NCI-H69 (cell line): Measurements from ENCODE around the gene SLC9C1.

ENCODE experiments used
- DNase-seq: peaks from one replicate; lab custom pipeline; 2025; lab: John Stamatoyannopoulos, UW

The SLC9C1 gene

DNA sequence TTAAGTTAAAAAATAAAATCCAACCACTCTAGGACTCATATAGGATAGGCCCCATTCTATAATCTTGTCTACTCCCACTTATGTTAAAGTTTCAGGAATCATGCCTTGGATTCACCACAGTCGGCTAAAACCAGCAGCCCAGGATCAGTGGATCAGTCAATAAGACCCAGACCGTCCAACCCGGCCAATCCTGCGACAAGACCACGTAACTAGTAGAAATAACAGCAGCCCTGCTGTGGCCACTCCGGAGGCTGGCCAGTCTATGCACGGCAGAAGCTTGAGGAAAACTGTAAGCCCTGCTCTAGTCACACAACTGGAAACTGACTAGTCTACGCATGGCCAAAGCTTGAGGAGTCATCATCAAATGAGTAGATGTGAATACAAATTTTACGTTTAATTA, 12.8 kb upstream of the SLC9C1 start:
- DNase-seq = no peak

DNA sequence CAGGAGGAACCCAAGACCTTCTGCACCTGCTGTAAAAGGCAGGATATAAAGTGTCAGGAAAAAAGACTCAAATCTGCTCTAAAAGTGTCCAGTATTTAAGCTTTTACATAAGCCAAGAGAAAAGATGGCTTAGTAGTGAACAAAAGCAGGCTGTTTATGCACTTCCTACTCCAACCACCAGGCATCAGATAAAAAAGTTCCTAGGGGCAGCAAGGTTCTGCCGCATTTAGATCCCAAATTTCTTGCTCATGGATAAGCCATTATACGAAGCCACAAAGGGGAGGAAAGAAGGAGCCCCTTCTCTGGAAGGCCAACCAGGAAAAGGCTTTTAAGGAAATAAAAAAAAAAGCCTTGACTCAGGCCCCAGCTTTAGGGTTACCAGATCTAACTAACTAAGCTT, 10.6 kb upstream of the SLC9C1 start:
- no peak for DNase-seq

DNA sequence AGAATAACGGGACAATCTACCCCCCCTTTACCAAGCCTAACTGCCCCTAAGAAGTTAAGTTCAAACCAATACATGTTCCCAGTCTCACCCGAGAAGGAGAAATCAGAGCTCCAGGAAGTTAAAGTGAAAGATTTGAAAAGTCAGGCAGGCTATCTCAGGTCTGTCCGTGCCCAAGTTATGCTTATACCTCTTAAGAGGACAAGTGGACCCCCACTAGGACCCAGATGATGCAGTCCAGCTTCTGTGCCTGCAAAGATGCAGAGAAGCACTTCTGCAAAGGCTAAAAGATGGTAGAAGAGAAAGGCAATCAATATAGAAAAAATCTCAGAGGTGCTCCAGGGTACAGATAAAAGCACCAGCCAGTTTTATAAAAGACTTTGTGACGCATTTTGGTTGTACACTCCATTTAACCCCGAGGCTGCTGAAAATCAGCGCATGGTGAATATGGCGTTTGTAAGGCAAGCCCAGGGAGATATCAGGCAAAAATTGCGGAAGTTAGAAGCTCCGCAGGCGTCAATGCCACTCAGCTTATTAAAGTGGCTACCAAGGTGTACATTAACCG, 9.8 kb upstream of the SLC9C1 start:
- peak; percentile 3 for DNase-seq

DNA sequence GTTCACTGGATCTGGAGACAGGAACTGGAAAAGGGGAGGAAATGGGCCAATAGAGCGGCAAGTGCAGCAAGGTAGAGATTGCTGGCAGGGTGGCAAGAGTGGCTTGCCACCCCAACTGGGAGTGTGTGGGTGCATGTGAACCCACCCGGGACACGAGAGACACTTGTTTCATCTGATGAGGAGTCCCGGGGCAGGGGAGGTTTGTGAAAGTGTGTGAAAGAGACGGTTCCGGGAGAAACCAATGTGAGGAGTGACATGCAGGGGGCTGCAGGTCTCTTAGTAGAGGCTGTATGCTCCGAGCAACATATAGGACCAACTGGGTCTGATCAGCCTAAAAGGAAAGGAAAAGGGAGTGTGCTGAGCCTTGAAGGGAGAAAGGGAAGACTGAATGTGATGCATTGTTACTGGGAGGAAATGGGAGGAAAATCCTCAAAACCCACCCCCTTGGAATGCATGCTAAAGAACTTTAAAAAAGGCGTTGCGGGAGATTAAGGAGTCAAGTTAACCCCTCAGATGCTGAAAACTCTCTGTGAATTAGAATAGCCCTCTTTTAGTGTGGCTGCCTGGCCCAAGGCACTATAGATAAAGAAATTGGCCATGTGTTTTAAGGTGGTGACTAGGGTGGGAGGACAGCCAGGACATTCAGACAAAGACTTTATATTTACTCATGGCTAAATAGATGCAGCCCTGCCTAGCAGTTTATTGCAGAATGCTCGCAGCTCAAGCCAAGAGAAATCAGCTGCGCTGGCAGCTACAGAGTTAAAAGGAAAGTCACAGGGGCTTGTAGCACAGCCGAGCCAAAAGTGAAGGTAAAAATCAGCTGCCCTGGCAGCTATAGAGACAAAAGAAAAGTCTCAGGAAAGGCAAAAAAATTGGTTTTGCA, 9.1 kb upstream of the SLC9C1 start:
- no peak for DNase-seq

DNA sequence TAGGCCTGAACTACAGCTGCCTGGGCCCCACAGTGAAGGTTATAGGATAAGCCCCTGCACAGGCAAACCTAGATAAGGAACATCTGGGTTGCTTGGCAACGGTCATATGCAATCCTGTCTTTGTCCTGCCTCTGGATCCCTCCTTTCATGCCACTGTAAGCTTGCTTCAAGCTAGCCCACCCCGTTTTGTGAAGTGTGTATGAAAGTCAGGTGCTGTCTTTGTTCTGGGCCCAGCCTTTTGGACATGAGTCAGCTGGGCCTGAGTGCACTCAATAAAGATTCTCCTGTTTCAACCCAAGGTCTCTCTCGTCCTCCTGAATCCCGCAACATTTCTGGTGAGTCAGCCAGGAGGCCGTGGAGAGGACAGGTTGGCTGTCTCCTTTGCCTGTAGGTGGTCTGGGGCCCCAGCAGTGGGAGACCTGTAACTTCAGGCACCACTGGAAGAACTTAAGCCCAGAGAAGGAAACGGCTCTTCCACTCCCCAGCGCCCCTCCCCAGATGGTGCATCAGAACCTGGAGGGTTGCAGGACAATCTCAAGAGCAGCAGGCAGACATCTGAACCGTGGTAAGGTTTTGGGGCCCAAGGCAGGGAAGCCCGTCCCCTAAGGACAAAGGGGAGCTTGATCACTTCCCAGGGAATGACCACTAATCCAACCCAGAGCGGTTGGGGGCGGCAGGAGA, 8.3 kb upstream of the SLC9C1 start:
- no peak for DNase-seq

DNA sequence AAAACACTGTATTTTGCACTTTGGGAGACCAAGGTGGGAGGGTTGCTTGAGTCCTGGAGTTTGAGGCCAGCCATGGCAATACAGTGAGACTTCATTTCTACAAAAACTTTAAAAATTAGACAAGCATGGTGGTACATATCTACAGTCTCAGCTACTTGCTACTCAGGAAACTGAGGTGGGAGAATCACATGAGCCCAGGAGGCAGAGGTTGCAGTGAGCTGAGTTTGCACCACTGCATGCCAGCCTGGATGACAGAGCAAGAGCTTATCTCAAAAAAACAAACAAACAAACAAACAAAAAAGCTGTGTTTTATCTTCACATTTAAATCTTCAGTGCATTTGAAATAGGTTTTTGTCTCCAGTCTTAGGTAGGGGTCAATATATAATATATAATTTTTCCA, 4.8 kb upstream of the SLC9C1 start:
- no peak for DNase-seq

DNA sequence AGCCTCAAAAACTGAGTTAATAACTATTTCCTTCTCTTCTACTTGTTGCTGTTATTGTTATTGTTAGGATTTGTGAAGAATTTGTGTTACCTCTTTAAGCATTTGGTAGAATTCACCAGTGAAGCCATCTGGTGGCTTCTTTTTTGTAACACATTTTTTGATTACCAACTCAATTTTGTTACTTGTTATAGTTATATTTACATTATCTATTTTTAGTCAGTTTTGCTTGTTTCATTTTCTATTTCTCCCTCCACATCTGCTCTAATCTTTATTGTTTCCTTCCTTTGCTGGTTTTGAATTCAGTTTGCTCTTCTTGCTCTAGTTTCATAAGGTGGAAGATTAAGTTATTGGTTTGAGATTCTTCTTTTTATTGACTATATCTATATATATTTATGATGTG, 3.7 kb upstream of the SLC9C1 start:
- no peak for DNase-seq

DNA sequence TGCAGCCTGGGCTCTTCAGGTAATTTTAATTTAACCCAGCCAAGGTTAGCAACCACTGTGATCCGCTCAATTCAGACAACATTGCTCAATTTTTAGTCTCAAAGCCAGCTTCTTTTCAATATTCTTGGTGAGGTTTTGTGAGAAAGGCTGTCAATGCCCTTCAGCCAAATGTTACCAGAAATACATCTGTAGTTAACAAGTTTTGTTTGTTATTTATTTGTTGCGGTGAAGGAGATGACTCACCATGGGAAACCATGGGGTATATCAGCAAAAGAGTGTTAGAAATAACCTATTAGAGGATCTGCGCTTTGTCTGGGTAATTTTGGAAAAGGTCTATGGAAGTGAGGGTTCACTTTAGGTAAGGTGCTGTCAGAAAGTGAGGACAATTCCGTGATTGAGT, 5.0 kb downstream of the SLC9C1 start:
- no peak for DNase-seq

DNA sequence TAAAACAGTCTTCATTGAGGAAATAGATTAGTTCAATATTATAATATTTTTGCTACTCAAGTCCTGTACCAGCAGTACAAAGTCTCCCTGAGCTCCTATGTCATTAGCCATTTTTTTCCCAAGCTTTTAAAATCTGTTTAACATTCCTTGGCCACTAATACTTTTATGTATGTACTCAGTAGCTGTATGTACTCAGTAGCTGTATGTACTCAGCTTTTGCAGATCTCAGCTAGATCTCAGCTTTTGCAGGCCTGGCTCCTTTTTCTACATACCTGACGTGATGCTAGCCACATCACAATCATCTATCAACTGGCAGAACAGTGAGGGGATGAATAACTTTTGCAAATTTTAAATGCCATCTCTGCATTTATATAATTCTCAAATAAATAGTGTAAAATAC, 13.8 kb downstream of the SLC9C1 start:
- DNase-seq = no peak

DNA sequence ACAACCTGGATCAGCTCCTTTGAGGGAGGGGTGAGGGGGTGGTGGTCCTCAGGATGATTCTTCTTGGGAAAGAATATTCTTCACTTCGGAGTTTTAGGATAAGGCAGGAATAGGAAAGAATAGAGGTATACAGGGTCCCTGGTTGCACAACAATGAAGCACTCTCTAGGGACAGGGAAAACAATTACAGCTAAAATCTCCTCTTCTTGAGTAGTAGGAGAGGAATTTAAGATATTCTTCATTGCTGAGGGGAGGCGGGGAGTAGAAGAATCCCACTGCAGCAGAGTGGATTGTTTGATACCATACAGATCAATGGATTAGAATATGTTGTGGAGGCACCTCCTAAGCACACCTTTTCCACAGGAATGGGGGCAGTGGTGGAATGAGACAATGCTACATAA, 20.5 kb downstream of the SLC9C1 start:
- no peak for DNase-seq

DNA sequence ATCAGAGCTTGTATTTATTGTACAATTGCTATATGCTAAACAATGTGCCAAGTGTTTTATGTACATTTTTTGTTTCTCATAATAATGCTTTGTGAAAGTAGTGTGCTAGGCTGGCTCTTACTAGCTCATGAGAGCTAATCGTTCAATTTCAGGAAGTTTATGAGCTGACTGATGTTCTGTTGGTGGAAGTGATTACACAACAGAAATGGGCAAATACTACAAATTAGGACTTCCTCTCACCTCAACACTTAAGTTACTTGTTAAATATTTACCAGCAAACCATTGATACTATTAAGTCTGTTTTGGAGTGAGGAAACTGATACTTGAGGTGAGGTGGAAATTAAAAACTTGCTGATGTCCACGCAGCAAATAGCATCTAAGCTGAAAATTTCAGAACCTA, 32.3 kb downstream of the SLC9C1 start:
- DNase-seq = no peak

DNA sequence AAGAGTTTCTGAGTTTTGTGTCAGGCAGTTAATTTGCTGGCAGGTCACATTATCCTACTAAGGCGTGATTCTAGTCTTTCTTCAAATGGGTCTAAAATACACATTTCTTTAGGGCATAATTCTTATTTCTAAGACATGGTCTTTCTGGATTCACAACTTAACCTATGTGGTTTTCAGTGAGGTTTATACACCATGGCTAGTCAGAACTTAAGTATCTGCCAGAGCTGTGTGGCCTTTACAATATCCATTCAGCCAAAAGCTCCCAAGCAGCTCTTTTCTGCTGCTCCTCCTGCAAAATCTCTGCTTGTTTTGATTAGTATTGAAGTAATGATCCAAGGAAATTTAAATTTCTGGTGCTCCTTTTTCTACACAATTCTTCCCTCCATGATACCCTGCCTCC, 33.5 kb downstream of the SLC9C1 start:
- no peak for DNase-seq

DNA sequence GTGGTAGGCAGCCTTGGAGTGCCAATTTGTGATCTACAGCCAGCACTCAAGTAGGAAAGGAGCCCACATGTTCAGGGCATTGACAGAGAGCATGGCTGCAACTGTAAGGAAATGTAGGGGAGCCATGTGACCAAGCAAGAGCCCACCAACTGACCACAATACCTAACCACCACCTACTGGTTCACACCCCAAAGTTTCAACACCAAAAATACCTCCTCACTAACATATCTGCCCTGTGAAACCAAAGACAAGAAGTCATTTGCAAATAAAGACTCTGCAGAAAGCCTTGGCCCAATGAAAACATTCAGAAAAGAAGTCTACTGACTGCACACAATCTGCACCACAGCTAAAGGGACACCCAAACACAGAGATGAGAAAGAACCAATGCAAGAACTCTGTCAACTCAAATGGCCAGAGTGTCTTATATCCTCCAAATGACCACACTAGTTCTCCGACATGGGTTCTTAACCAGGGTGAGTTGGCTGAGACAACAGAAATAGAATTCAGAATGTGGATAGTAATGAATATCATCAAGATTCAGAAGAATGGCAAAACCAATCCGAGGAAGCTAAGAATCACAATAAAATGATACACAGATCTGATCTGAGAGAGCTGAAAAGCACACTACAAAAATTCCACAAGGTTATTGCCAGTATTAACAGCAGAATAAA, 40.6 kb downstream of the SLC9C1 start:
- DNase-seq = no peak

DNA sequence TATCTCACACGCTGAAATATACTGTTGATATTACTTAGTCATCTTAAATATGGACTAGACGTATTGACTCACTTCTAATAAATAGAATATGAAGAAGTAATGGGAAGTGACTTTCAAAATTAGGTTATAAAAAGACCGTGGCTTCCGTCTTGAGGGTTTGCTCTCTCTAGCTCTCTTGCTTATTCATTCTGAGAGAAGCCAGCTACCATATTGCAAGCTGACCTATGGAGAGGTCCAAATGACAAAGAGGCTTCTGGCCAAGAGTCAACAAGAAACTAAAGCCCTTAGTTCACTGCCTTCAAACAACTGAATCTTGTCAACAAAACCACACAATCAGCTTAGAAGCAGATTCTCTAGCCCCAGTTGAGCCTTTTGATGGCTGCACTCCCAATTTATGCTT, 46.1 kb downstream of the SLC9C1 start:
- DNase-seq = no peak

DNA sequence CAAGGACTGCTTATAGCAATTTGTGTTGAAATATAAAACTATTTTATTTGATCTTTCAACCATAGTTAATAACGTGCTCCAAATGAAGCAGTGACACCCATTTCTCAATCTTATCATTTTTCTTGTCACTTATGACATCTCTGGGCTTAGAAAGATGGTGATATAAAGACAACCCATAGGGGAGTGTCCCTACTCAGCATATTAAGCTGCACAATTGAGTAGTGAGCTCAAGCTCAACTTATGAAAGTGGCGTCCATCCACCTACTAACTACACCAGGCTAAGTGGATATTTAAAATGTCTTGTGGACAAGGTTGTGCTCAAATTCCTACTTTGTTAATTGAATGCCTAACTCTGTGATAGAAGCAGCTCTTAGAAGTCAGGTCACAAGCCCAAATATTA, 46.7 kb downstream of the SLC9C1 start:
- DNase-seq = no peak

DNA sequence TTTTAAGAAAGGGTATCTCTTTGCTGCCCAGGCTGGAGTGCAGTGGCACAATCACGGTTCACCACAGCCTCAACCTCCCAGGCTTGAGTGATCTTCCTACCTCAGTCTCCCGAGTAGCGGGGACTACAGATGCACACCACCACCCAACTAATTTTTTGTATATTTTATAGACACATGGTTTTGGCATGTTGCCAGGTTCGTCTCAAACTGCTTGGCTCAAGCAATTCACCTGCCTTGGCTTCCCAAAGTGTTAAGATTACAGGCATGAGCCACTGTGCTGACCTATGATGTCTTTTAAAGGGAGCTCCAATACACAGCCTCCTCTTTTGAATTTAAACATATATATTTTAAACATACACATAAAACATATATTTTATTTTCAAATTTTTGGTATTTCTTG, 60.9 kb downstream of the SLC9C1 start:
- no peak for DNase-seq

DNA sequence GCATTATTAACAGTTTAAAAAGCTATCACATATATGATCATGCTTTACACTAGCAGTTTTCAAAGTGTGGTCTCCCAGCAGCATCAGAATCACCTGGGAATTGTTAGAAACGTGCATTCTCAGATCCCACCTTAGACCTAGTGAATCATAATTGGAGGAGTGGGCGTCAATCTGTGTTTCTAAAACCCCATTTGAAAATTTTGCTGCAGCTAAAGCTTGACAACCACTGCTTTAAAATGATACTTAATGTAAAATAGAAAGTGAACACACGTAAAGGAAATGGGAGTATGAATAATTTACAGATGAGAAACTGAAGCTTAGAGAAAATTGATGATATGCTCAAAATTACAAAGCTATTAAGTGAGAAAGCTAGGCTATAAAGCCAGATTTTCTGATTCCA, 62.3 kb downstream of the SLC9C1 start:
- DNase-seq = no peak

DNA sequence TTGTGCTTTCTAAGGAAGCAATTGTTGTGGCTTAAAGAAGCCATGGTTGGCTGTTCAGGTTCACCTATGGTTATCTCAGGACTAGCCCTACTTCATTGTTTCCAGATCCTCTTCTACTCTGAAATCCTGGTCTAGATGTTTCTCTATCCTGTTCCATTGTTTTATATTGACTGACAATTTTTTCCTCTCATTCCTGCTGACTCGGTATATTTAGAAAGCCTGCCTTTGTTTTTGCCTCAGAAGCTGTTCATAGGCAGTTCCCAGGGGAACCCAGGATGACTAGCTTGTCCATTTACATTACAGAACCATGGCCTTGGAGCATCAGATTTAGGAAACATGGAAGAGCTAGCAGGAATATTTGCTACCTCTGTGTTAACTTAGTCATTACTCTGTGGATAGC, 64.0 kb downstream of the SLC9C1 start:
- DNase-seq = no peak

DNA sequence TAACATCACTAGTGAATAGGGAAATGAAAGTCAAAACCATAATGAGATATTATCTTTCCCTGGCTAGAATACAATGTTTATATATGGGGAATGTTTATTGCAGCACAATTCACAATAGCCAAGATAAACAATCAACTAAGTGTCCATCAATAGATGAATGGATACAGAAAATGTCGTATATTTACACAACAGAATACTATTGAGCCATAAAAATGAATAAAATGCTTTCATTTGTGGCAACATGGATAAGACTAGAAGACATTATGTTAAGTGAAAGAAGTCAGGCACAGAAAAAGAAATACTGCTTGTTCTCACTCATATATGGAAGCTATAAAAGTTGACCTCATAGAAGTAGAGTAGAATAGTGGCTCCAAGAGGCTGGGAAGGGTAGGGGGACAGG, 65.2 kb downstream of the SLC9C1 start:
- DNase-seq = no peak

DNA sequence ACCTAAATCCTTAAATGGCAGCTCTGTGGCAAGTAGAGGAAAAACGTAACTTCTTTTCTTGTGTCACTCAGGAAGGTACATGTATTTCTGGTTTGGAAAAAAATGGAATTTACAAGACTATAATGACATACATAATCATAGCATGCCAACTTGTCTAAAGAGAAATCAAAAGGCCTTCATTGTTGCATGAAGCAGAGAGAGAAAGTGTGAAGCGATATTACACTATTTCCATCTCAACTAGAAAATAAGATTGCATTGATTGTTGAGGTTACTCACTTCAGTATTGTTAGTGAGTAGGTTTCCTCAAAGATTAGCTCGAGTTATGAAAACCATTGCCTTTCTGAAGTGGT, 93.7 kb downstream of the SLC9C1 start:
- no peak for DNase-seq

DNA sequence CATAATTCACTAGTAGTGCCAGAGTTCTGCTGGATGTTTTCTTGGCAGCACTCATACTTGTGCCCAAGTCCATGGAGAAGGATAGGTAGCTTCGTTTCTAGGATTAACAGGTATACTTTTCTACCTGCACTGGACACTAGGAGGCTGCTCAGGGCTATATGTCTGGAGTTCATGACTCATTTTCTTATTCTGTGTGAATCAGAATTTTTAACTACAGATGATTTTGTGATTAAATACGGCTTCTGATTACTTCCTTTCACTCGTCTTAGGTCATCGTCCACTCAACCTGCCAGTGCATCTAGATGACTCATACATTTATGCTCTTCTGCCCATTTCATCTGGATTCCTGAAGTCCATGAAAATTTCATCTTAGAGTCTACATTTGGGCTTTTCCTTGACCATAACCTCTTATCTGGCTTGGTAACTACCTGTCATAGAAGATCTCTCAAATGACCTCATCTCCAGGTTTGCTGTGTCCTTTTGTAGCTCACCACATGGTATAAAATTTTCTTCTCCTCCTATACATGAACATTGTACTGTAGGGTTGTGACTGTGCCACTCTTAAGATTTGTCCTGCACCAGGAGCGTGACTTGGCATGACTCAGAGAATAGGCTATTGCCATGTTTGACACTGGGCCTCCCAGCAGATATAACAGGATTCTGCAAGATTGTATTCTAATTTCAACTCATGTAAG, 94.2 kb downstream of the SLC9C1 start:
- no peak for DNase-seq

DNA sequence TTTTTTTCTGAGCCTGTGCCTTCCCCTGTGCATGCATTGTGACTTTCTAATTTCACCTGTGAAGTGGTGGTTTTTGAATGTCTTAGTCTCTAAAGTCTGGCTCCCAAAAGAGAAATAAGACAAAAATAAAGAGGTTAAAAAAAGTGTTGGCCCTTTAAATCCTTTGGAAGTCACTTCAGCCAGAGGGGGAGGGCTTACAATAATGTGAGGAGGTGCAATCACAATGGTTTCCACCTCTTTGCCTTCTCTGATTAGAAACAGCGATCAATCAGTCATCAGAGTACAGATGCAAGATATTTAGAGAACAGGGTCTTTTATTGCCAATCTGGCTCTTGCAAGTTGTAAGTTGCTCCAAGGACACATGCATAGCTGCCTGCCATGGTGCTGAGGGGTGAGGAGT, 96.9 kb downstream of the SLC9C1 start:
- no peak for DNase-seq
